Stimulated activated CD8-positive, alpha-beta memory T cell treated with anti-CD3 and anti-CD28 coated beads, Interleukin-12 subunit alpha, Interleukin-12 subunit beta, amount 100 ng/mL, for 1 hour (primary cell): ENCODE results near the gene FBXL4.

Source experiments
- DNase-seq: peaks from one replicate; pipeline ENCODE4 v3.0.0-alpha.2; 2020; ENCODE audit warnings: low read depth

FBXL4 gene

GRCh38 chr6:98947411-98948292 is at the start of gene FBXL4:
TSS of gene FBXL4 (minus strand) at chr6:98947946. CDS start at chr6:98926988, 20,958 bp downstream.
- peak; percentile 56 for DNase-seq

DNA sequence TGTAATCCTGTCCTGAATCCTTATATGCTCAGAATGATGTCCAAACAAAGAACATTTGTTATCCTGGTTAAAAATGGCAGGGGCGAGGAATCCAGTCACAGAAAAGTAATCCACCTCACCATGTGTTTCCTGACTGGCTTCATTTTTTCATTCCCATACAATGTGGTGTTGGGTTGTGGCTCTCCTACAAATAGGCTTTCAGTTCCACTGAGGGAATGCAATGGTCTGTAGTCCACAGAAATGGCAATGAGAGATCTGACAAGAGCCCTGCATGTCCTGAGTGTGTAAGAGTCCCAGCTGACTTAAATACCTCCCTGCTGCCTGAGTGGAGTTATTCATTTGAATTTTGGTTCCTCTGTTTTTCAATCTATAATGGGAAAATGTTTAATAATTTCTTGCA is 47.4 kb upstream of the FBXL4 start:
- DNase-seq = no peak

DNA sequence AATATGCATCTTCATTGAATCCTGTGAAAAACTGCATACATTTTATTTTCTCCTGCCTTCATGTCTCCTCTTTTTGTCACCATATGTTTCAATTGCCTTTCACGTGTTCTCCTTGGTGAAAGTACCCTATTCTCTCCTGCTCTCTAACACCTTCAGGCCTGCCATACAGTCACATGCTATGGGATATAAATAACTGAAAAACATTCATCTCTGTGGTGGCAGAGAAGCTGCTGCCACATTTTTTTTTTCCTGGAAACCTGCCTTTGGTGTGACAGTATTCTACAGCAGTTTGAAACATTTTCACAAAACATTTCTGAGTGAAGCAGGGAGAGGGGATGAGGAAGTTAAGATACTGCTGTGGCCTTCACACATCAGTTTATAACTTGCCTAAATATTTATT is 44.8 kb upstream of the FBXL4 start:
- no peak for DNase-seq

- DNase-seq = no peak
These were observed 38.4 kb upstream of the FBXL4 start for GRCh38 chr6:98986071-98986615.

GRCh38 chr6:98985391-98985790 is 37.6 kb upstream of the FBXL4 start:
- no peak for DNase-seq

- no peak for DNase-seq
These were observed 36.4 kb upstream of the FBXL4 start for GRCh38 chr6:98984121-98984520.

- DNase-seq = no peak
These were observed 33.7 kb upstream of the FBXL4 start for GRCh38 chr6:98981473-98981872.

- no peak for DNase-seq
These were observed 33.1 kb upstream of the FBXL4 start for GRCh38 chr6:98980819-98981218.

DNA sequence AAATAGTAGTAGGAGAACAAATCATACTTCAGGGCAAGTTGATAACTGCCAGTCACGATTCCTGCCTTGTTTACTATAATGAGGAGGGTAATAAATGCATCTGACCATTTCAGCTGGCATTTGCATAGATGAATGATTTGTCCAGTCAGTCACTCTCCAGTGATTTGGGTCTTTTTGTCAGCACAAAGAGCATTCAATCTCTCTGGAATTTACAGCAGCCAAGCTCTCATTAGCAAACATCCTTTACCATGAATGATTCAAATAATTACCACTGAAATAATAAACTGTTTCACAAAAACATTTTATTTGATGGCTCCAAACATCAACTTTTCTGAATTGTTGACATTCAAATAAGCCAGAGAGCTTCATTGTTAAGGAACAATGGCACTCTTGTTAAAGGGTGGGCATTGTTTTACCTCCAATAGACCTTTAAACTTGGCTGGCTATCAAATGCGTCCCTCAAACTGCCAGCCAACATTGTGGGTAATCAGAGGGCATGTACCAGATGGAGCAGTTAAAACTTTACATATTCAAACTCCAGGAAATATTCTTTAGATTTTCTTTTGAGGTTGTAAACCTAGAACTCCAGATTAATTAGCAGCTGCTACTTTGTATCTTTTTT is 30.0 kb upstream of the FBXL4 start:
- no peak for DNase-seq

GRCh38 chr6:98976674-98977385 is 29.1 kb upstream of the FBXL4 start:
- no peak for DNase-seq

GRCh38 chr6:98975421-98975820 is 27.7 kb upstream of the FBXL4 start:
- no peak for DNase-seq

DNA sequence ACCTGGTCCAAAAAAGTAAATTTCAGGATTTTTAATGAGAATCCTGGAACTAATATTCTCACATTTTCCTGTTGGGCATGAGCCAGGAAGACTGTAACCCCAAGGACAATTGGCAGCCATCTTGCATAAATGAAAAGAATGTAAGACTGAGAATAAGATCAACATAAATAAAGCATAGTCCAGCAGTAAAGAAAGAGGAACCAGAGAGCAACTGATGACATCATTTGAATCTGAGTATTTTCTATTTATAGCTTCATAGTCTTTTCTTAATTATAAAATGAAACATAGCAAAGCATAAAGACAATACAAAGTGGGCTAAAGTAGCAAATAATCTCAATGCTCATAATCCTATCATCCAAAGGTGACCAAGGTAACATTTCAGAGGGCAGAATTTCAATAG is 26.6 kb upstream of the FBXL4 start:
- no peak for DNase-seq

DNA sequence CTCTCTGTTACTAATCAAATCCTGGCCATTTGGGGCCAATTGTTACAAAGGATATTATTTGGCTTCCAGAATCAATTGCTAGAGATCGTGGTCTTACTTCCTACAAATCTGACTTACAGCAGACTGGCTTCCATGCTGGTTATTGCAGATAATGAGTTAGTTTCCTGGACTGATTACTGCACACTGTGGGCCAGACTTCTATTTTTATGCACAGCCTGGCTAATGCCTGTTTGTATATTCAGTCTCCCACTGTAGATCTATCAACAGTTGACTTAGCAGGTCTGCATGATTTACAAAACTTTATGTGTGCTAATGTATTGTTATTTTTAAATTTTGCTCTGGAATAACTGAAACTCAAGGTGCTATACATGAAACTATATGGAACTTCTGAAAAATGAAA is 25.8 kb upstream of the FBXL4 start:
- no peak for DNase-seq

- no peak for DNase-seq
These were observed 23.6 kb upstream of the FBXL4 start for GRCh38 chr6:98971303-98971702.

GRCh38 chr6:98970469-98970868 is 22.7 kb upstream of the FBXL4 start:
- DNase-seq = no peak

- DNase-seq = no peak
These were observed 19.9 kb upstream of the FBXL4 start for GRCh38 chr6:98967616-98968015.

GRCh38 chr6:98959631-98960030 is 11.9 kb upstream of the FBXL4 start:
- no peak for DNase-seq

- no peak for DNase-seq
These were observed 11.0 kb upstream of the FBXL4 start for GRCh38 chr6:98958776-98959175.

DNA sequence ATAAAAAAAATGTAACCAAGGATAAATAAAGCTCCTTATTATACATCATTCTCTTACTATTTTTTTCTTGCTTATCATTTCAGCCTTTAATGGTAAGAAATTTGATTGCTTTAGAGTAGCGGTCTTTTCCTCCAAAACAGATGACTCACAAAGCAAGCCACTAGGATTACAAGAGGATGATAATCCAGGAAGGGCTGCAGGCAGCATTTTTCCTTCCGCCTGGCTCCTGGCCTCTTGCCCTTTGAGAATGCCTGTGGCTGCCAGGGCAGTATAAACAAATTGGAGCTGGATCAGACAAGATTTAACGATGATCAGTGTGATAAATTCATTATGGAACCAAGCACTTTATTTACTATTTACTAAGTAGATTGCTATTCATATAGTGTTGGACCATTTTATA is 9.7 kb upstream of the FBXL4 start:
- DNase-seq = no peak

DNA sequence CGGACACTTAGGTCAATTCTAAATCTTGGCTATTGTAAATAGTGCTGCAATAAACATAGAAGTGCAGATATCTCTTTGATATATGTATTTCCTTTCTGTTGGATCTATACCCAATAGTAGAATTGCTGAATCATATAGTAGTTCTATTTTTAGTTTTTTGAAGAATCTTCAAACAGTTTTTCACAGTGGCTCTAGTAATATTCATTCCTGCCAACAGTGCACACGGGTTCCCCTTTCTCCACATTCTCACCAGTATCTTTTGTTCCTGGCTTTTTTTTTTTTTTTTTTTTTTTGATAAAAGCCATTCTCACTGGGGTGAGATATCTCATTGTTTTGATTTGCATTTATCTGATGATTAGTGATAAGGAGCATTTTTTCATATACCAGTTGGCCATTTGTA is 1.8 kb upstream of the FBXL4 start:
- DNase-seq = no peak

DNA sequence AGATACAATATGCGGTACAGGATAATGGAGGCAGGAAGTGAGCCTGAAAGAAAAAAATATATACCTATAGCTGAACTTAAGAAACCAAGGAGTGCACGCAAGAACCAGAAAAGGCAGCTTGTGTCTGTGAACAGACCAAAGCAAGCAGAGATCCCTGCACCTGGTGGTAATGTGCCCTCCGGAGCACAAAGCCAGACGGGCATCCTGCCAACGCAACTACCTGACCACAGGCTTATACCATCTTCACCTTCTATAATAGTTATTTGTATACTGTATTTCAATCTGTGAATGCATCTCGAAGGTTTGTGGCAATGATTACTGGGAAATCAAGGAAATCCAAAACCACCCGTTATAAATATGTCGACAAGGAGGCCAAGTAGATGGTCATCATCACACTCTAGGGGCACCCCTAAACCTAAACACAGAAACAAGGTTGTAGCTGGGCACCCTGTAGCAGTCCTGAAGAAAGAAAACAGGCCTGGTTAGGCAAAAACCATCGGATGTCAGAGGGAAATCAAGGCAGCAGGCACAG is 801 bp downstream of the FBXL4 start:
- peak; percentile 8 for DNase-seq

- DNase-seq = no peak
These were observed 1.4 kb downstream of the FBXL4 start for GRCh38 chr6:98946266-98946878.
